Liver (tissue), 9 donors: ENCODE results near the gene BIN1. TPM values are rescaled to one million over a fixed set of nuclear protein-coding genes. Genes with fewer than 3 reads are reported as not detected.

Experiments
- DNase-seq: peaks from one replicate; pipeline ENCODE4 v3.0.0-alpha.2; 2017; ENCODE audit warnings: low spot score
- H3K27ac ChIP-seq, 2 donors: one replicate each; pipeline ENCODE4 v1.7.0; 2013; ENCODE audit warnings: inconsistent platforms in 2 of 2, low read length in 2 of 2, control low read depth in 1 of 2, low read depth in 1 of 2, mild to moderate bottlenecking in 1 of 2
- H3K27me3 ChIP-seq, 4 donors: one replicate each; pipeline versions ENCODE4 v1.6.1 to v1.7.0; 2013; ENCODE audit warnings: low read length in 3 of 4, inconsistent platforms in 1 of 4, mild to moderate bottlenecking in 1 of 4, moderate library complexity in 1 of 4; ENCODE audit not compliant: control insufficient read depth in 4 of 4, insufficient read depth in 4 of 4
- H3K36me3 ChIP-seq, 4 donors: one replicate each; pipeline versions ENCODE4 v1.6.1 to v1.7.0; 2013; ENCODE audit warnings: low read length in 3 of 4, mild to moderate bottlenecking in 3 of 4, low read depth in 1 of 4, moderate library complexity in 1 of 4; ENCODE audit not compliant: control insufficient read depth in 4 of 4, insufficient read depth in 3 of 4
- H3K4me1 ChIP-seq, 4 donors: one replicate each; pipeline versions ENCODE4 v1.6.1 to v1.7.0; 2013; ENCODE audit warnings: low read length in 3 of 4, mild to moderate bottlenecking in 3 of 4, moderate library complexity in 1 of 4; ENCODE audit not compliant: control insufficient read depth in 4 of 4, insufficient read depth in 4 of 4
- H3K4me3 ChIP-seq, 3 donors: one replicate each; pipeline versions ENCODE4 v1.6.1 to v1.7.0; 2013; ENCODE audit warnings: low read length in 3 of 3, control low read depth in 1 of 3, low read depth in 1 of 3, mild to moderate bottlenecking in 1 of 3
- H3K9ac ChIP-seq, 2 donors: one replicate each; pipeline ENCODE4 v1.7.0; 2013; ENCODE audit warnings: low read length in 2 of 2, mild to moderate bottlenecking in 2 of 2, moderate library complexity in 2 of 2, control low read depth in 1 of 2, low read depth in 1 of 2
- H3K9me3 ChIP-seq, 4 donors: one replicate each; pipeline versions ENCODE4 v1.6.1 to v1.7.0; 2013; ENCODE audit warnings: low read length in 3 of 4; ENCODE audit not compliant: control insufficient read depth in 4 of 4
- EGR1 ChIP-seq, 2 donors: IDR thresholded peaks; 2 replicates each; pipeline ENCODE4 v1.6.1; 2016 to 2018; ENCODE audit warnings: antibody characterized with exemption in 2 of 2, low read depth in 2 of 2
- FOXA1 ChIP-seq: IDR thresholded peaks from 2 replicates; pipeline ENCODE4 v1.6.1; 2016; ENCODE audit warnings: antibody characterized with exemption
- FOXA2 ChIP-seq: IDR thresholded peaks from 2 replicates; pipeline ENCODE4 v1.6.1; 2016; ENCODE audit warnings: antibody characterized with exemption
- GABPA ChIP-seq, 2 donors: IDR thresholded peaks in 1 of 2; conservative IDR thresholded peaks in 1 of 2; 2 replicates each; pipeline ENCODE4 v1.6.1; 2016; ENCODE audit warnings: antibody characterized with exemption in 2 of 2, mild to moderate bottlenecking in 1 of 2, moderate library complexity in 1 of 2
- HNF4G ChIP-seq: IDR thresholded peaks from 2 replicates; pipeline ENCODE4 v1.6.1; 2016; ENCODE audit warnings: antibody characterized with exemption
- JUND ChIP-seq, 2 donors: IDR thresholded peaks; 2 replicates each; pipeline ENCODE4 v1.6.1; 2016; ENCODE audit warnings: antibody characterized with exemption in 2 of 2
- MAX ChIP-seq: IDR thresholded peaks from 2 replicates; pipeline ENCODE4 v1.6.1; 2016; ENCODE audit warnings: antibody characterized with exemption
- NR2F2 ChIP-seq: IDR thresholded peaks from 2 replicates; pipeline ENCODE4 v1.6.1; 2016; ENCODE audit warnings: antibody characterized with exemption
- RAD21 ChIP-seq, 2 donors: IDR thresholded peaks; 2 replicates each; pipeline ENCODE4 v1.6.1; 2016; ENCODE audit warnings: antibody characterized with exemption in 2 of 2, mild to moderate bottlenecking in 2 of 2
- RXRA ChIP-seq, 2 donors: IDR thresholded peaks; 2 replicates each; pipeline ENCODE4 v1.6.1; 2017 to 2018; ENCODE audit warnings: antibody characterized with exemption in 2 of 2, mild to moderate bottlenecking in 1 of 2
- SP1 ChIP-seq: IDR thresholded peaks from 2 replicates; pipeline ENCODE4 v1.6.1; 2018; ENCODE audit warnings: antibody characterized with exemption, mild to moderate bottlenecking
- TAF1 ChIP-seq: conservative IDR thresholded peaks from 2 replicates; pipeline ENCODE4 v1.6.1; 2016; ENCODE audit warnings: antibody characterized with exemption, mild to moderate bottlenecking
- YY1 ChIP-seq: IDR thresholded peaks from 2 replicates; pipeline ENCODE4 v1.6.1; 2016; ENCODE audit warnings: antibody characterized with exemption, mild to moderate bottlenecking
- ZBTB33 ChIP-seq: IDR thresholded peaks from 2 replicates; pipeline ENCODE4 v1.6.1; 2016; ENCODE audit warnings: antibody characterized with exemption
- whole genome bisulfite sequencing: extraction: QIAGEN DNeasy Blood & Tissue Kit; methylation state at CpG from one replicate; pipeline ENCODE4 v1.1.7; 2013; 5-methylcytosine and 5-hydroxymethylcytosine counted together
- polyA plus RNA-seq, 2 donors: library from polyadenylated mRNA; stranded (reverse) in 1 of 2; unstranded in 1 of 2; fragments of 200-250 nt in 1 of 2; fragments of >200 nt in 1 of 2; fragmentation: Nextera tagmentation in 1 of 2; extraction: Ambion mirVana in 1 of 2; gene quantifications; one replicate each; pipeline versions ENCODE4 v1.2.1 to v1.2.3, GENCODE V29; 2013 to 2015
- total RNA-seq, 2 donors: library from RNA; depleted of rRNA; stranded (reverse); fragments of >200 nt; gene quantifications; one replicate each; pipeline ENCODE4 v1.2.3, GENCODE V29; 2014
- TF ChIP-seq, protein P1 (sequence below): fragments of 150-350 bp; IDR thresholded peaks from 2 replicates; pipeline ENCODE4 v1.5.1; 2017; ENCODE audit warnings: improper control_type of control experiment, low read depth, low read length; ENCODE audit not compliant: missing input control
- TF ChIP-seq, protein P2 (sequence below): IDR thresholded peaks from 2 replicates; pipeline ENCODE4 v1.6.1; 2016; ENCODE audit warnings: antibody characterized with exemption, mild to moderate bottlenecking
- TF ChIP-seq, protein P3 (sequence below): IDR thresholded peaks from 2 replicates; pipeline ENCODE4 v1.6.1; 2016; ENCODE audit warnings: antibody characterized with exemption
- donor health status: healthy.
- donor health status: healthy.
- donor health status: healthy.
- donor health status: healthy.
- donor health status: healthy.

Gene BIN1
- total and polyA plus RNA-seq, 4 donors, result 13.3 to 21.5 (median 15.0) TPM

GRCh38 chr2:127023504-127023903 is 83.5 kb downstream of the BIN1 start (continued):
- TF ChIP-seq, protein P1, sequence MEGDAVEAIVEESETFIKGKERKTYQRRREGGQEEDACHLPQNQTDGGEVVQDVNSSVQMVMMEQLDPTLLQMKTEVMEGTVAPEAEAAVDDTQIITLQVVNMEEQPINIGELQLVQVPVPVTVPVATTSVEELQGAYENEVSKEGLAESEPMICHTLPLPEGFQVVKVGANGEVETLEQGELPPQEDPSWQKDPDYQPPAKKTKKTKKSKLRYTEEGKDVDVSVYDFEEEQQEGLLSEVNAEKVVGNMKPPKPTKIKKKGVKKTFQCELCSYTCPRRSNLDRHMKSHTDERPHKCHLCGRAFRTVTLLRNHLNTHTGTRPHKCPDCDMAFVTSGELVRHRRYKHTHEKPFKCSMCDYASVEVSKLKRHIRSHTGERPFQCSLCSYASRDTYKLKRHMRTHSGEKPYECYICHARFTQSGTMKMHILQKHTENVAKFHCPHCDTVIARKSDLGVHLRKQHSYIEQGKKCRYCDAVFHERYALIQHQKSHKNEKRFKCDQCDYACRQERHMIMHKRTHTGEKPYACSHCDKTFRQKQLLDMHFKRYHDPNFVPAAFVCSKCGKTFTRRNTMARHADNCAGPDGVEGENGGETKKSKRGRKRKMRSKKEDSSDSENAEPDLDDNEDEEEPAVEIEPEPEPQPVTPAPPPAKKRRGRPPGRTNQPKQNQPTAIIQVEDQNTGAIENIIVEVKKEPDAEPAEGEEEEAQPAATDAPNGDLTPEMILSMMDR, result no peak
- TF ChIP-seq NR2F2, result no peak
- TF ChIP-seq JUND (IDR thresholded peaks at IDR 0.05), result no peak
- TF ChIP-seq, protein P2, sequence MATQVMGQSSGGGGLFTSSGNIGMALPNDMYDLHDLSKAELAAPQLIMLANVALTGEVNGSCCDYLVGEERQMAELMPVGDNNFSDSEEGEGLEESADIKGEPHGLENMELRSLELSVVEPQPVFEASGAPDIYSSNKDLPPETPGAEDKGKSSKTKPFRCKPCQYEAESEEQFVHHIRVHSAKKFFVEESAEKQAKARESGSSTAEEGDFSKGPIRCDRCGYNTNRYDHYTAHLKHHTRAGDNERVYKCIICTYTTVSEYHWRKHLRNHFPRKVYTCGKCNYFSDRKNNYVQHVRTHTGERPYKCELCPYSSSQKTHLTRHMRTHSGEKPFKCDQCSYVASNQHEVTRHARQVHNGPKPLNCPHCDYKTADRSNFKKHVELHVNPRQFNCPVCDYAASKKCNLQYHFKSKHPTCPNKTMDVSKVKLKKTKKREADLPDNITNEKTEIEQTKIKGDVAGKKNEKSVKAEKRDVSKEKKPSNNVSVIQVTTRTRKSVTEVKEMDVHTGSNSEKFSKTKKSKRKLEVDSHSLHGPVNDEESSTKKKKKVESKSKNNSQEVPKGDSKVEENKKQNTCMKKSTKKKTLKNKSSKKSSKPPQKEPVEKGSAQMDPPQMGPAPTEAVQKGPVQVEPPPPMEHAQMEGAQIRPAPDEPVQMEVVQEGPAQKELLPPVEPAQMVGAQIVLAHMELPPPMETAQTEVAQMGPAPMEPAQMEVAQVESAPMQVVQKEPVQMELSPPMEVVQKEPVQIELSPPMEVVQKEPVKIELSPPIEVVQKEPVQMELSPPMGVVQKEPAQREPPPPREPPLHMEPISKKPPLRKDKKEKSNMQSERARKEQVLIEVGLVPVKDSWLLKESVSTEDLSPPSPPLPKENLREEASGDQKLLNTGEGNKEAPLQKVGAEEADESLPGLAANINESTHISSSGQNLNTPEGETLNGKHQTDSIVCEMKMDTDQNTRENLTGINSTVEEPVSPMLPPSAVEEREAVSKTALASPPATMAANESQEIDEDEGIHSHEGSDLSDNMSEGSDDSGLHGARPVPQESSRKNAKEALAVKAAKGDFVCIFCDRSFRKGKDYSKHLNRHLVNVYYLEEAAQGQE, result no peak
- TF ChIP-seq, protein P3, sequence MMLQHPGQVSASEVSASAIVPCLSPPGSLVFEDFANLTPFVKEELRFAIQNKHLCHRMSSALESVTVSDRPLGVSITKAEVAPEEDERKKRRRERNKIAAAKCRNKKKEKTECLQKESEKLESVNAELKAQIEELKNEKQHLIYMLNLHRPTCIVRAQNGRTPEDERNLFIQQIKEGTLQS, result no peak

- WGBS, result 97% methylated on average over 10 of the region's 10 CpGs
- TF ChIP-seq GABPA (IDR thresholded peaks at IDR 0.05 in 1 of 2, conservative IDR thresholded peaks at IDR 0.05 in 1 of 2) (no peak), NR2F2 (no peak), RXRA (IDR thresholded peaks at IDR 0.05) (no peak), SP1 (no peak), MAX (no peak), YY1 (no peak), TAF1 (no peak), ZBTB33 (no peak), EGR1 (IDR thresholded peaks at IDR 0.05; ENCODE audit: low read depth in 2 of 2) (no peak), JUND (IDR thresholded peaks at IDR 0.05) (no peak), HNF4G (no peak), FOXA2 (no peak), RAD21 (IDR thresholded peaks at IDR 0.05) (no peak), FOXA1 (no peak)
- TF ChIP-seq, protein P1, result no peak
- TF ChIP-seq, protein P2, result no peak
- TF ChIP-seq, protein P3, result no peak
- Histone ChIP-seq H3K36me3 (no peaks in the 10 kb centered on the region), H3K27me3 (peaks cover 0 to 2% (median 0%) of the 10 kb centered on the region in 4 donors), H3K4me1 (peaks cover 0 to 13% (median 10%) of the 10 kb centered on the region in 4 donors), H3K9ac (no peak overlapping the region), H3K9me3 (peaks cover 0 to 3% (median under 1%) of the 10 kb centered on the region in 4 donors), H3K4me3 (no peak overlapping the region), H3K27ac (no peak overlapping the region)
- no peak for DNase-seq
These were observed 84.1 kb downstream of the BIN1 start for GRCh38 chr2:127022817-127023216.
